Neutrophil (primary cell): ENCODE results near the gene PPTC7.

Experiments used
- H3K27ac ChIP-seq: fragments of 200-600 bp; sonication (generic); 2 replicates; pipeline ENCODE4 v1.5.1; 2016; ENCODE audit warnings: mild to moderate bottlenecking, moderate library complexity
- H3K27me3 ChIP-seq: fragments of 200-600 bp; sonication (generic); 2 replicates; pipeline ENCODE4 v1.6.0; 2016; ENCODE audit warnings: mild to moderate bottlenecking
- H3K36me3 ChIP-seq: fragments of 200-600 bp; sonication (generic); 2 replicates; pipeline ENCODE4 v1.5.1; 2017
- H3K4me1 ChIP-seq, 2 experiments: fragments of 200-600 bp in 1 of 2; sonication (generic) in 1 of 2; 1 replicate in 1 of 2; 2 replicates in 1 of 2; pipeline versions ENCODE4 v1.5.1 to v1.6.1; 2013 to 2016; ENCODE audit warnings: low read depth in 1 of 2, low read length in 1 of 2, mild to moderate bottlenecking in 1 of 2, moderate library complexity in 1 of 2; ENCODE audit not compliant: control insufficient read depth in 1 of 2, insufficient read depth in 1 of 2
- H3K4me3 ChIP-seq, 2 experiments: fragments of 200-600 bp in 1 of 2; sonication (generic) in 1 of 2; 1 replicate in 1 of 2; 2 replicates in 1 of 2; pipeline ENCODE4 v1.5.1; 2013 to 2016; ENCODE audit warnings: low read depth in 1 of 2, low read length in 1 of 2, mild to moderate bottlenecking in 1 of 2, moderate library complexity in 1 of 2
- H3K9me3 ChIP-seq: fragments of 200-600 bp; sonication (generic); 2 replicates; pipeline ENCODE4 v1.5.1; 2016
- CTCF ChIP-seq: fragments of 200-600 bp; sonication (generic); IDR thresholded peaks from 2 replicates; pipeline ENCODE4 v1.5.1; 2016; ENCODE audit warnings: antibody characterized with exemption

The PPTC7 gene

GRCh38 chr12:110537605-110538409 lies 45.3 kb downstream of the PPTC7 start:
- Histone ChIP-seq H3K4me3 (no peak overlapping the region), H3K27ac (peak overlapping the region; percentile 40), H3K9me3 (no peaks in the 10 kb centered on the region), H3K4me1 (peaks cover 3 to 5% of the 10 kb centered on the region in 2 experiments), H3K27me3 (no peaks in the 10 kb centered on the region), H3K36me3 (peaks cover 61% of the 10 kb centered on the region)
- TF ChIP-seq CTCF = no peak

GRCh38 chr12:110536834-110537604 lies 46.1 kb downstream of the PPTC7 start:
- Histone ChIP-seq H3K27me3 (no peaks in the 10 kb centered on the region), H3K36me3 (peaks cover 67% of the 10 kb centered on the region), H3K27ac (no peak overlapping the region), H3K4me1 (peaks cover 3 to 5% of the 10 kb centered on the region in 2 experiments), H3K9me3 (no peaks in the 10 kb centered on the region), H3K4me3 (no peak overlapping the region)
- no peak for TF ChIP-seq CTCF

GRCh38 chr12:110534811-110535210 lies 48.3 kb downstream of the PPTC7 start:
- Histone ChIP-seq H3K9me3 (no peaks in the 10 kb centered on the region), H3K27me3 (no peaks in the 10 kb centered on the region), H3K36me3 (peaks cover 77% of the 10 kb centered on the region), H3K4me1 (peaks cover 3 to 5% of the 10 kb centered on the region in 2 experiments), H3K4me3 (no peak overlapping the region), H3K27ac (no peak overlapping the region)
- no peak for TF ChIP-seq CTCF

- Histone ChIP-seq H3K4me3 (no peak overlapping the region), H3K36me3 (peaks cover 69% of the 10 kb centered on the region)
These were observed 49.5 kb downstream of the PPTC7 start for GRCh38 chr12:110533607-110534006.

GRCh38 chr12:110532644-110533043 lies 50.5 kb downstream of the PPTC7 start:
- Histone ChIP-seq H3K4me3 (no peak overlapping the region), H3K36me3 (peaks cover 59% of the 10 kb centered on the region), H3K27me3 (no peaks in the 10 kb centered on the region), H3K9me3 (no peaks in the 10 kb centered on the region), H3K4me1 (peaks cover 0 to under 1% of the 10 kb centered on the region in 2 experiments), H3K27ac (no peak overlapping the region)
- no peak for TF ChIP-seq CTCF

More at GRCh38 chr12:110533607-110534006, 49.5 kb downstream of the PPTC7 start:
- H3K27me3 ChIP-seq = no peaks in the 10 kb centered on the region
- no peak for TF ChIP-seq CTCF
- no peaks in the 10 kb centered on the region for H3K9me3 ChIP-seq
- H3K4me1 ChIP-seq = peaks cover 3 to 5% of the 10 kb centered on the region in 2 experiments
- no peak overlapping the region for H3K27ac ChIP-seq
